HepG2 (cell line): ENCODE measurements around the gene SRGAP3. TPM values are rescaled to one million over a fixed set of nuclear protein-coding genes. Genes with fewer than 3 reads are reported as not detected.

Experiments used
- ATAC-seq: fragments of 200-7000 bp; cut with Tn5 transposase; 3 replicates; pipeline ENCODE4 v1.9.1; 2020; ENCODE audit warnings: mild to moderate bottlenecking, moderate library complexity
- BruUV-seq: library from RNA; stranded (reverse); fragments of 400-500 nt; replicated peaks from 2 replicates; lab custom pipeline; 2021; lab: Mats Ljungman, UMichigan
- CTCF ChIA-PET: fragments of 300-600 bp; formaldehyde crosslinking; extraction: SDS; loops from one replicate; lab custom pipeline; 2021; ENCODE audit warnings: low total read pairs, inconsistent platforms, low intra/inter-chr PET ratio; lab: Yijun Ruan, JAX
- POLR2A ChIA-PET: fragments of 350-600 bp; sonication (Branson Sonifier 250); formaldehyde crosslinking; loops from one replicate; lab custom pipeline; 2020; ENCODE audit warnings: antibody characterized with exemption, inconsistent platforms; lab: Yijun Ruan, JAX
- DNase-seq: peaks from one replicate; pipeline ENCODE4 v3.0.0-alpha.2; 2015; ENCODE audit warnings: low spot score
- FAIRE-seq: peaks from 3 replicates; lab custom pipeline; 2011; peaks lifted over from hg19 to GRCh38; lab: Jason Lieb, UNC
- H2AFZ ChIP-seq: one replicate; pipeline ENCODE4 v1.6.1; 2011; ENCODE audit warnings: low read length, inconsistent platforms
- H3K27ac ChIP-seq: fragments of 300-600 bp; 3 replicates; pipeline ENCODE4 v1.8.0; 2011; ENCODE audit warnings: mixed run types, mild to moderate bottlenecking, mixed read lengths, low read length, inconsistent platforms; ENCODE audit not compliant: insufficient read depth; ENCODE audit errors: extremely low read length
- H3K27me3 ChIP-seq, 2 experiments: fragments of 200-600 bp in 1 of 2; 2 replicates in 1 of 2; 3 replicates in 1 of 2; pipeline versions ENCODE4 v1.6.0 to v1.8.0; 2011; ENCODE audit warnings: low read length in 2 of 2, mild to moderate bottlenecking in 2 of 2, moderate library complexity in 2 of 2, inconsistent platforms in 1 of 2; ENCODE audit not compliant: insufficient read depth in 2 of 2, control insufficient read depth in 1 of 2
- H3K36me3 ChIP-seq, 2 experiments: fragments of 200-600 bp in 1 of 2; replicated peaks in 1 of 2; 2 replicates in 1 of 2; 3 replicates in 1 of 2; pipeline versions ENCODE4 v1.5.1 to v1.8.0; 2011; ENCODE audit warnings: low read length in 2 of 2, inconsistent platforms in 1 of 2; ENCODE audit not compliant: insufficient read depth in 2 of 2, control insufficient read depth in 1 of 2
- H3K4me1 ChIP-seq: 2 replicates; pipeline ENCODE4 v1.5.1; 2012; ENCODE audit warnings: low read length, inconsistent platforms; ENCODE audit not compliant: insufficient read depth
- H3K4me2 ChIP-seq: 2 replicates; pipeline ENCODE4 v1.6.0; 2011; ENCODE audit warnings: low read depth, low read length, inconsistent platforms
- H3K4me3 ChIP-seq, 3 experiments: fragments of 200-600 bp in 1 of 3; sonication (generic), shearing (Covaris generic) in 1 of 3; replicated peaks in 1 of 3; 2 replicates each; pipeline ENCODE4 v1.5.1; 2011 to 2016; ENCODE audit warnings: low read length in 3 of 3, inconsistent platforms in 2 of 3, low read depth in 2 of 3, mild to moderate bottlenecking in 2 of 3, control low read depth in 1 of 3, mixed read lengths in 1 of 3; ENCODE audit not compliant: insufficient read depth in 1 of 3
- H3K79me2 ChIP-seq: one replicate; pipeline ENCODE4 v1.6.1; 2011; ENCODE audit warnings: low read length, inconsistent platforms; ENCODE audit not compliant: insufficient read depth
- H3K9ac ChIP-seq: 2 replicates; pipeline ENCODE4 v1.6.0; 2011; ENCODE audit warnings: mild to moderate bottlenecking, low read depth, low read length, inconsistent platforms; ENCODE audit not compliant: insufficient read depth
- H3K9me3 ChIP-seq: 2 replicates; pipeline ENCODE4 v1.5.1; 2012; ENCODE audit warnings: mild to moderate bottlenecking, low read length
- H4K20me1 ChIP-seq: 2 replicates; pipeline ENCODE4 v1.6.0; 2011; ENCODE audit warnings: inconsistent platforms, mild to moderate bottlenecking, low read length, moderate library complexity; ENCODE audit not compliant: insufficient read depth
- ETV6 ChIP-seq: sonication (generic); formaldehyde crosslinking; conservative IDR thresholded peaks from 2 replicates; pipeline ENCODE4 v1.4.0; 2020; ENCODE audit warnings: missing genetic modification reagents
- MLLT10 ChIP-seq: sonication (generic); formaldehyde crosslinking; IDR thresholded peaks from 2 replicates; pipeline ENCODE4 v1.4.0; 2020; ENCODE audit warnings: missing genetic modification reagents
- SMC3 ChIP-seq: IDR thresholded peaks from 2 replicates; pipeline ENCODE4 v1.6.1; 2011; ENCODE audit warnings: low read length, improper control_type of control experiment
- TBX2 ChIP-seq: sonication (generic); formaldehyde crosslinking; IDR thresholded peaks from 2 replicates; pipeline ENCODE4 v1.5.0; 2020; ENCODE audit warnings: missing genetic modification reagents, mild to moderate bottlenecking, borderline replicate concordance
- TGIF2 ChIP-seq: IDR thresholded peaks from 2 replicates; pipeline ENCODE4 v1.6.1; 2016; ENCODE audit warnings: control low read depth, missing compliant biosample characterization
- TSC22D2 ChIP-seq: sonication (generic); formaldehyde crosslinking; IDR thresholded peaks from 2 replicates; pipeline ENCODE4 v1.5.1; 2020; ENCODE audit warnings: missing genetic modification reagents, mild to moderate bottlenecking, borderline replicate concordance
- YEATS2 ChIP-seq: sonication (generic); formaldehyde crosslinking; IDR thresholded peaks from 2 replicates; pipeline ENCODE4 v1.4.0; 2020; ENCODE audit warnings: missing genetic modification reagents, borderline replicate concordance
- ZKSCAN5 ChIP-seq: sonication (generic); formaldehyde crosslinking; IDR thresholded peaks from 2 replicates; pipeline ENCODE4 v1.5.1; 2020; ENCODE audit warnings: mild to moderate bottlenecking, missing genetic modification reagents
- ZNF24 ChIP-seq: fragments of 450-650 bp; IDR thresholded peaks from 2 replicates; pipeline ENCODE4 v1.6.1; 2017; ENCODE audit warnings: antibody characterized with exemption, mild to moderate bottlenecking
- ZNF337 ChIP-seq: sonication (generic); formaldehyde crosslinking; IDR thresholded peaks from 2 replicates; pipeline ENCODE4 v1.5.1; 2020; ENCODE audit warnings: missing genetic modification reagents, low read depth, mild to moderate bottlenecking, borderline replicate concordance
- ZNF780A ChIP-seq: sonication (generic); formaldehyde crosslinking; IDR thresholded peaks from 2 replicates; pipeline ENCODE4 v1.8.0; 2022; ENCODE audit warnings: mild to moderate bottlenecking, missing genetic modification reagents, moderate library complexity
- WGBS: methylation state at CpG from one replicate; pipeline ENCODE4 v1.1.6; 2017; ENCODE audit warnings: low lambda C conversion rate; 5-methylcytosine and 5-hydroxymethylcytosine counted together
- in situ Hi-C: cut with HindIII; loops from 2 replicates; pipeline ENCODE4 v1.10.0; 2017; ENCODE audit warnings: low pct_unique_long_range_greater_than_20kb; ENCODE audit not compliant: extremely low pct_ligation_motif_present
- intact Hi-C: fragments of 100-400 bp; cut with micrococcal nuclease; formaldehyde crosslinking; loops from one replicate; pipeline ENCODE4 v1.10.0; 2022; ENCODE audit not compliant: unreplicated experiment
- polyA plus RNA-seq, 8 experiments: library from polyadenylated mRNA; depleted of rRNA in 3 of 8; stranded (reverse) in 7 of 8; unstranded in 1 of 8; fragments of >200 nt; fragmentation: Illumina TruSeq in 4 of 8; extraction: Trizol in 4 of 8; gene quantifications; 2 replicates each; pipeline versions ENCODE4 v1.2.1 to v1.2.3, GENCODE V29; 2011 to 2016; ENCODE audit warnings: low read depth in 4 of 8, missing spikeins in 1 of 8, mixed read lengths in 1 of 8; ENCODE audit not compliant: insufficient read depth in 1 of 8
- total RNA-seq, 5 experiments: library from RNA; depleted of rRNA; stranded (reverse); fragments of >200 nt; fragmentation: Illumina TruSeq; extraction: Trizol; gene quantifications; 2 replicates each; pipeline ENCODE4 v1.2.3, GENCODE V29; 2016; ENCODE audit warnings: low read depth in 1 of 5

The SRGAP3 gene
- total and polyA plus RNA-seq, 2 of the 13 experiments (the other 11 are each of a cell fraction or from before 2014, with no cell fraction given): 1.2 to 1.4 TPM

DNA sequence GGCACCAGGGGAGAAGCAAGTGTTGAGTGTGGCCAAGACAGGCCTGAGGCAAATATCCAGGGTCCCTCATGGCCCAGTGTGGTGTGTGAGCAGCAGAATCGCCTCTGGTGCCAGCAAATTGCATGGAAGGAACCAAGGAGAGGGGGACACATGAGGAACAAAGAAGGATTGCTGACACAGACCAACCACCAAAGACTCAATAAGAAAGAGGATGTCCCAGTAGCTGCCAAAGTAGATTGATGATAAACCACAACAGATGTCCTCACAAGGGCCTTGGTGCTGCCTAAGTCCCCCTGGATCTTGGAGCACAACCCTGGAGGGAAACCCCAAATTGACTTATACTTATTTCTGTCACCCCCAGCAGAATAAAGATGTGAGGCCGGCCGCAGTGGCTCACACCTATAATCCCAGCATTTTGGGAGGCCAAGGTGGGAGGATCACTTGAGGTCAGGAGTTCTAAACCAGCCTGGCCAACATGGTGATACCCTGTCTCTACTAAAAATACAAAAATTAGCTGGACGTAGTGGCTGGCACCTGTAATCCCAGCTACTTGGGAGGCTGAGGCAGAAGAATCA, 10.6 kb downstream of the SRGAP3 start:
- Histone ChIP-seq H3K9ac (no peak overlapping the region), H3K27ac (no peak overlapping the region), H3K4me2 (no peak overlapping the region), H3K27me3 (no peaks in the 10 kb centered on the region; a peak in 1 of 5 replicates), H3K4me1 (no peaks in the 10 kb centered on the region), H3K36me3 (no peaks in the 10 kb centered on the region), H3K79me2 (no peaks in the 10 kb centered on the region), H3K9me3 (no peaks in the 10 kb centered on the region), H3K4me3 (no peak overlapping the region), H2AFZ (no peak overlapping the region), H4K20me1 (no peaks in the 10 kb centered on the region)
- 45% methylated on average over 4 of the region's 4 CpGs for WGBS
- POLR2A ChIA-PET: no interaction called here
- in situ Hi-C loops (no loop called here), intact Hi-C loops (no loop called here)
- FAIRE-seq: no peak
- no TSS peak for BruUV-seq
- no peak for ATAC-seq
- TF ChIP-seq ZKSCAN5 (CRISPR knock-in tag): no peak
- no peak for TF ChIP-seq ETV6
- no peak for TF ChIP-seq TSC22D2 (CRISPR knock-in tag)
- no peak for TF ChIP-seq SMC3
- no peak for TF ChIP-seq ZNF24
- no peak for TF ChIP-seq TBX2 (CRISPR knock-in tag)
- TF ChIP-seq ZNF780A (CRISPR knock-in tag): no peak
- TF ChIP-seq TGIF2 (CRISPR knock-in tag): no peak
- TF ChIP-seq MLLT10 (CRISPR knock-in tag): no peak
- TF ChIP-seq YEATS2 (CRISPR knock-in tag): no peak
- TF ChIP-seq ZNF337 (CRISPR knock-in tag): no peak
- DNase-seq: no peak
- CTCF ChIA-PET: no interaction called here
